ENCODE data around the gene AP2B1.

Gene AP2B1

DNA sequence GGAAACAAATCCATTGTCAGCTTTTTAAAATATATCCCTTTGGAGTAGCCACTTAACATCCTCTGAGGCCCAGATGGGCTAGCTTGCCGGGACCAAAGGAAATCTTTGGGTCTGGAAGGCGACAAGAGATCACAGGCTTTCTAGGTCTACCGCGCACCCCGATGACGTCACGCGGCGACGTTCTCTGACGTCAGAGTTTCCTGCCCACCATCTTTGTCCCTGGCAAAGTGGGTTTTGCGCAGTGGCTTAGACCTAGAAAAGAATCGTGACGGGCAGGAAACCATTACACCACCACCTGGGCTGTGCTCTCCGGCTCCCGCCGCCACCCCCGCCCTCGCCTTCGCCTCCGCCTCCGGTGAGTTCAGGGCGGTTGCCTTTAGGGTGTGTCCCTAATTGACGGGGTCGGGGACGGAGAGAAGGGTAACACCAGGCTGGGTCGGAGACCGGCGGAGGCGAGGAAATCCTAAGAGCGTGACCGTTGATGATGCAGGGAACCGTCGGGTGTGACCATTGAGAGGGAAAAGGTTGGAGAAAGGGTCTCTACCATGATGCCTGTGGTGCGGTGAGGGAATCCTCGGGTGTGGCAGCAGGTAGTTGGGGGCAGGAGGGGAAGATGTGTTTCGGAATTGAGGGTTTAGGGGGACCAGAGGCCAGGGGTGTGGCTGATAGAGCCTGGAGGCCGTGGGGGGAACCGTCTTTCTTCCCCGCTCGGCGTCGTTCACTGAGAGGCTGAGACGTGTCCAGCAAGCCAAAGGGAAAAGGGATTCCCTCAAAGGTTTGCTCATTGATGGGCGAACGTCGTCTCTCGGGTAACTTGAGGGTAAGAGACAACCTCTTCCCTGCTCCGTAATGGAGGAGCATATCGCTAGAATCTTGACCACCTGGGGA, at the start of gene AP2B1:
AP2B1 (plus strand) TSS at position 249 of the 888 bp plus-strand sequence. CDS start 6,709 bp downstream, outside the sequence.
- DNase-seq (ENCODE audit: low read depth), result peak; percentile 80
- TF ChIP-seq, protein P1, sequence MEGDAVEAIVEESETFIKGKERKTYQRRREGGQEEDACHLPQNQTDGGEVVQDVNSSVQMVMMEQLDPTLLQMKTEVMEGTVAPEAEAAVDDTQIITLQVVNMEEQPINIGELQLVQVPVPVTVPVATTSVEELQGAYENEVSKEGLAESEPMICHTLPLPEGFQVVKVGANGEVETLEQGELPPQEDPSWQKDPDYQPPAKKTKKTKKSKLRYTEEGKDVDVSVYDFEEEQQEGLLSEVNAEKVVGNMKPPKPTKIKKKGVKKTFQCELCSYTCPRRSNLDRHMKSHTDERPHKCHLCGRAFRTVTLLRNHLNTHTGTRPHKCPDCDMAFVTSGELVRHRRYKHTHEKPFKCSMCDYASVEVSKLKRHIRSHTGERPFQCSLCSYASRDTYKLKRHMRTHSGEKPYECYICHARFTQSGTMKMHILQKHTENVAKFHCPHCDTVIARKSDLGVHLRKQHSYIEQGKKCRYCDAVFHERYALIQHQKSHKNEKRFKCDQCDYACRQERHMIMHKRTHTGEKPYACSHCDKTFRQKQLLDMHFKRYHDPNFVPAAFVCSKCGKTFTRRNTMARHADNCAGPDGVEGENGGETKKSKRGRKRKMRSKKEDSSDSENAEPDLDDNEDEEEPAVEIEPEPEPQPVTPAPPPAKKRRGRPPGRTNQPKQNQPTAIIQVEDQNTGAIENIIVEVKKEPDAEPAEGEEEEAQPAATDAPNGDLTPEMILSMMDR (conservative IDR thresholded peaks at IDR 0.05; ENCODE audit: low read depth, low read length), result no peak
- H3K4me3 ChIP-seq (ENCODE audit: low read length), result peak within 1 kb of the TSS; percentile 99

DNA sequence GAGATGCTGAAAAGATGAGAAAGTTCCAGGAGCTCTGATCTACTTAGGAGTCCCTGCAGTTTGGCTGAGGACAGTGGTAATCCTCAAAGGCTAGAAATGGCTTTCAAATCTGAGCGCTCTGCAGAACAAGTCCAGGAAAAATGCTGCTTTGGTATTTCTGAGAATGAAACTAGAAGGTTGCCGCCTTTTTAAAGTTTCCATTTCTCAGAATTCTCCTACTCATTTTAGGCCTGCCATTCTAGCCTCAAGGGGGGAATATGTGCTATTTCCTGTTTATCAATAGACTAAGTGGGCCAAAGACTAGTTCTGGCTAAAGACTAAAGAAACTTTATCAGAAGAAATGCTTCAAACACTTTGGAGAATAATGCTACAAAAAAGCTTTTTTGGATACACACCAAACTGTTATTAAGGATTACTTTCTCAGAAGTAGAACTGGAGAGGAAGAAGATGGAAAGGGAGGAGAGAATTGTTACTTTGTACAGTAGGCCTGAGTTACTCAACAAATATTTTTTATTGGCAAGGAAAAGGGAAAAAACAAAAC, 49.5 kb upstream of the AP2B1 start, which contains the start of gene SLFN12L:
SLFN12L (minus strand) TSS at position 78 of the 541 bp plus-strand sequence. CDS start 15,314 bp downstream, outside the sequence.
- H3K4me3 ChIP-seq (ENCODE audit: low read length), result no peak within 1 kb of the TSS
- TF ChIP-seq, protein P1 (conservative IDR thresholded peaks at IDR 0.05; ENCODE audit: low read depth, low read length), result no peak
- no peak for DNase-seq (ENCODE audit: low read depth)

DNA sequence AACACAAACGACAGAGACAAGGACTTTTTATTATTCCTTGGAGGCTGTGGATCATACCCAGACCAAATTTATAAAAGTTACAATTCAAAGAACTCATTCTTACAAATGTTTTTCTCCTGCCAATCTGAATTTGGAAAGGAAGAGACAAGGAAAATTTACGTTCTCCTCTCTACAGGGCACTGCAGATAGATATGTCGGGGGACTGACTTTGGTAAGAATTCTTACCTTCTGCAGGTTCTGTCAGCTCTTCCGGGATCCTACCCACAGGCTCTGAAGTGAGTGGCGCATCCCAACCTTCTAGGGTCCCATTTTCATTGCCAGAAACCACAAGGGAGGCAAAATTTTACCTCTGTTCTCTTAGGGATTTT, 47.5 kb upstream of the AP2B1 start:
- no peak for DNase-seq (ENCODE audit: low read depth)
- TF ChIP-seq, protein P1 (conservative IDR thresholded peaks at IDR 0.05; ENCODE audit: low read depth, low read length), result no peak
- no peak overlapping the region for H3K4me3 ChIP-seq (ENCODE audit: low read length)

DNA sequence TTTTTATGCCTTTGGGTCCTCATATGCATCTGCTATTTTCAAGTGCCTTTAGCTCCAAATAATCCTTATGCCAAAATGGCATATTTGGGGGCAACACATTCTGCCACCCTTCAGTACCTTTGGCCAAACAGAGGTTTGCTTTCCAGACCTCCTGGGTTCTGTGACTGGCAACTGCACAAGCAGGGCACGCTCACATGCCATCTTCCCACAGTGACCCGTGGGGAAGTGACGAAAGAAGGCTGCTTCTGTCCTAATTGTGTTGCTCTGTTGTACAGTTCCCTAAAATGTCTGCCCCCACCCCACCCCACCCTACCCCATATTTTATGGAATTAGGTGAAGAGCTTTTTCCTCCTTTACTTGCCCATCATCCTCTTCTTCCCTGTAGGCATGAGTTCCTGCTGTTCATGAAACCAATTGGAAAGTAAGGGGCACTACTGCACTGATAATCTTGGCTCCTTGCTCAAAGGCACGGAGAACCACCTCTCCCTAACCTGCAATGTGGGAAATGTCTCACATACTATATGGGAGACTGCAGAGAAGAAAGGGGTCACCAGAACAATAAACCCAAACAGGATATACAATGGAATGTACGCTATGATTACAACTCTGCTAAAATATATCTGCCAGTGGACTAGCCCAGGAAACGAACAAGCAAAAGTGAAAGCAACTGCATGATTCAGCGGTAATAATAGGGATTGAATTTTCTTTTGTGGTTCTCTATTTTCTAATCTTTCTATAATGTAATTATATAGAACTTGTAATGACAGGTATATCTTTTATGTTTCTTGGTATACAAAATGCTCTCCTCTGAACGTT, 46.3 kb upstream of the AP2B1 start:
- no peak for DNase-seq (ENCODE audit: low read depth)
- H3K4me3 ChIP-seq (ENCODE audit: low read length), result no peak overlapping the region
- TF ChIP-seq, protein P1 (conservative IDR thresholded peaks at IDR 0.05; ENCODE audit: low read depth, low read length), result no peak

DNA sequence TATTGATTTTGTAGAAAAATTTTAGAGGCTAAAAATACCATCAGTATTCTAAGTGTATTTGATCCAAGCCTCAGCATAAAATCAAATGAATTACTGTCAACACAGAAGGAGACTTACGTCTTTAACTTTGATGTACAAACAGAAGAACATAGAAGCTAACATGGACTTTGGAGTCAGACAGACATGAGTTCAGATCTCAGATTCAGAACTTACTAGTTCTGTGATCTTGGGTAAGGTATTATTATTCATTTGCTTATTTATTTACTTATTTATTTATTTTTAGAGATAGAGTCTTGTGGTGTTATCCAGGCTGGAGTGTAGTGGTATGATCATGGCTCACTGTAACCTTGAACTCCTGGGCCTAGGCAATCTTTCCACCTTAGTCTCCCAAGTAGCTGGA, 45.7 kb upstream of the AP2B1 start:
- DNase-seq (ENCODE audit: low read depth), result no peak
- H3K4me3 ChIP-seq (ENCODE audit: low read length), result no peak overlapping the region
- TF ChIP-seq, protein P1 (conservative IDR thresholded peaks at IDR 0.05; ENCODE audit: low read depth, low read length), result no peak

DNA sequence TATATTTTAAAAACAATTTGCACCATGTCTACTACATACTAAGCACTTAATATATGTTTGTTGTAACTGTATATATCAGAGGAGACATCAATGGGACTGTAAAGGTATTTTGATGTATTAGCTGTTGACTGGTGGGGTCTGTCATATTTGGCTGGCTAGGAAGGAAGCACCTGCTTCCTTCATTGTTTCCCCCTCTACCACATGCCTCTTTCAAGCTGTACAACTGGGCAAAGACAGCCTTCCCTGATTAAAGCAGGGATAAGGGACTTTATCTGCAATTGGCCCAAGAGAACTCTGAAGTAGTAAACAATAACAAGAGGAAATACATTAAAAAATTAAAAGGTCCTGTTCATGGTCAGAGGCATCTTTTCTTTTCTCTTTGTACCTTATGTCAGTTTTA, 44.1 kb upstream of the AP2B1 start:
- H3K4me3 ChIP-seq (ENCODE audit: low read length), result no peak overlapping the region
- no peak for DNase-seq (ENCODE audit: low read depth)
- TF ChIP-seq, protein P1 (conservative IDR thresholded peaks at IDR 0.05; ENCODE audit: low read depth, low read length), result no peak
